ENCODE measurements around the gene SDK1.
A peak's percentile ranks its signal among the peaks of the same experiment; 100 is the strongest.

The SDK1 gene

GRCh38 chr7:3501671-3502070, 200.6 kb downstream of the SDK1 start:
- no peaks in the 10 kb centered on the region for H3K27me3 ChIP-seq (ENCODE audit: control insufficient read depth in 1 of 2, insufficient read depth in 1 of 2, low read length in 2 of 2)
- H3K23ac ChIP-seq (ENCODE audit: low read length in 2 of 2) = no peak overlapping the region
- no peak overlapping the region for H4K8ac ChIP-seq (ENCODE audit: low read length)
- H3K4me1 ChIP-seq (ENCODE audit: control insufficient read depth, insufficient read depth, low read depth, low read length) = no peaks in the 10 kb centered on the region
- peaks cover 49% of the 10 kb centered on the region for H3K9me3 ChIP-seq (ENCODE audit: control insufficient read depth, low read length)
- no peak overlapping the region for H3K27ac ChIP-seq (ENCODE audit: low read length, poor library complexity, severe bottlenecking)
- H3K4me3 ChIP-seq (ENCODE audit: insufficient read depth in 1 of 2, low read depth in 1 of 2, low read length in 2 of 2) = no peak overlapping the region
- H2BK5ac ChIP-seq (ENCODE audit: low read depth, low read length, poor library complexity, severe bottlenecking) = no peak overlapping the region
- no peak overlapping the region for H2BK120ac ChIP-seq (ENCODE audit: low read depth, low read length)
- no peak overlapping the region for H2AFZ ChIP-seq (ENCODE audit: low read depth, low read length)
- H3K4ac ChIP-seq (ENCODE audit: low read depth in 1 of 2, low read length in 2 of 2) = no peak overlapping the region
- H3K4me2 ChIP-seq (ENCODE audit: low read length, poor library complexity, severe bottlenecking) = no peak overlapping the region
- H3K36me3 ChIP-seq (ENCODE audit: control insufficient read depth in 1 of 2, insufficient read depth in 2 of 2, low read depth in 1 of 2, low read length in 2 of 2) = peaks cover 0 to 2% of the 10 kb centered on the region in 2 experiments
- DNase-seq = no peak
- H2BK12ac ChIP-seq (ENCODE audit: low read length in 2 of 2) = no peak overlapping the region
- no peak overlapping the region for H2AK5ac ChIP-seq (ENCODE audit: low read length, severe bottlenecking)
- H4K91ac ChIP-seq (ENCODE audit: low read length) = no peak overlapping the region
- no peak overlapping the region for H2BK15ac ChIP-seq (ENCODE audit: low read depth, poor library complexity, severe bottlenecking)
- no peak overlapping the region for H3K9ac ChIP-seq (ENCODE audit: low read length)
- H3K14ac ChIP-seq (ENCODE audit: low read length in 2 of 2) = no peak overlapping the region
- peaks cover 9% of the 10 kb centered on the region for H3K79me1 ChIP-seq (replicated peaks; ENCODE audit: low read length, poor library complexity, severe bottlenecking)
- H3K18ac ChIP-seq (ENCODE audit: low read depth in 1 of 2, low read length in 2 of 2) = no peak overlapping the region

- Histone ChIP-seq H2BK15ac (ENCODE audit: low read depth, poor library complexity, severe bottlenecking) (no peak overlapping the region), H2BK5ac (ENCODE audit: low read depth, low read length, poor library complexity, severe bottlenecking) (no peak overlapping the region), H3K36me3 (ENCODE audit: control insufficient read depth in 1 of 2, insufficient read depth in 2 of 2, low read depth in 1 of 2, low read length in 2 of 2) (peaks cover 0 to 2% of the 10 kb centered on the region in 2 experiments), H3K27me3 (ENCODE audit: control insufficient read depth in 1 of 2, insufficient read depth in 1 of 2, low read length in 2 of 2) (no peaks in the 10 kb centered on the region), H3K4me1 (ENCODE audit: control insufficient read depth, insufficient read depth, low read depth, low read length) (no peaks in the 10 kb centered on the region), H3K23ac (ENCODE audit: low read length in 2 of 2) (no peak overlapping the region), H2AK5ac (ENCODE audit: low read length, severe bottlenecking) (no peak overlapping the region), H2BK12ac (ENCODE audit: low read length in 2 of 2) (no peak overlapping the region), H4K8ac (ENCODE audit: low read length) (no peak overlapping the region), H3K27ac (ENCODE audit: low read length, poor library complexity, severe bottlenecking) (no peak overlapping the region), H3K14ac (ENCODE audit: low read length in 2 of 2) (no peak overlapping the region), H3K4me3 (ENCODE audit: insufficient read depth in 1 of 2, low read depth in 1 of 2, low read length in 2 of 2) (no peak overlapping the region), H2AFZ (ENCODE audit: low read depth, low read length) (no peak overlapping the region), H3K4ac (ENCODE audit: low read depth in 1 of 2, low read length in 2 of 2) (no peak overlapping the region), H3K9ac (ENCODE audit: low read length) (no peak overlapping the region), H3K79me1 (replicated peaks; ENCODE audit: low read length, poor library complexity, severe bottlenecking) (peaks cover 12% of the 10 kb centered on the region), H3K18ac (ENCODE audit: low read depth in 1 of 2, low read length in 2 of 2) (no peak overlapping the region), H2BK120ac (ENCODE audit: low read depth, low read length) (no peak overlapping the region), H3K4me2 (ENCODE audit: low read length, poor library complexity, severe bottlenecking) (no peak overlapping the region), H4K91ac (ENCODE audit: low read length) (no peak overlapping the region), H3K9me3 (ENCODE audit: control insufficient read depth, low read length) (peaks cover 57% of the 10 kb centered on the region)
- no CpG with 5 or more reads among the region's 1 CpG for WGBS
- no peak for DNase-seq
Measured at GRCh38 chr7:3504384-3504783, 203.3 kb downstream of the SDK1 start.

GRCh38 chr7:3510101-3511020, 209.3 kb downstream of the SDK1 start:
- Histone ChIP-seq H3K9ac (ENCODE audit: low read length) (no peak overlapping the region), H3K79me1 (replicated peaks; ENCODE audit: low read length, poor library complexity, severe bottlenecking) (peaks cover 8% of the 10 kb centered on the region), H3K9me3 (ENCODE audit: control insufficient read depth, low read length) (peaks cover 27% of the 10 kb centered on the region), H4K91ac (ENCODE audit: low read length) (no peak overlapping the region), H2BK120ac (ENCODE audit: low read depth, low read length) (no peak overlapping the region), H3K14ac (ENCODE audit: low read length in 2 of 2) (no peak overlapping the region), H2AK5ac (ENCODE audit: low read length, severe bottlenecking) (no peak overlapping the region), H3K36me3 (ENCODE audit: control insufficient read depth in 1 of 2, insufficient read depth in 2 of 2, low read depth in 1 of 2, low read length in 2 of 2) (no peaks in the 10 kb centered on the region), H3K27me3 (ENCODE audit: control insufficient read depth in 1 of 2, insufficient read depth in 1 of 2, low read length in 2 of 2) (no peaks in the 10 kb centered on the region), H3K27ac (ENCODE audit: low read length, poor library complexity, severe bottlenecking) (no peak overlapping the region), H3K4ac (ENCODE audit: low read depth in 1 of 2, low read length in 2 of 2) (no peak overlapping the region), H3K4me1 (ENCODE audit: control insufficient read depth, insufficient read depth, low read depth, low read length) (no peaks in the 10 kb centered on the region), H2BK5ac (ENCODE audit: low read depth, low read length, poor library complexity, severe bottlenecking) (no peak overlapping the region), H3K4me2 (ENCODE audit: low read length, poor library complexity, severe bottlenecking) (no peak overlapping the region), H2BK12ac (ENCODE audit: low read length in 2 of 2) (no peak overlapping the region), H3K18ac (ENCODE audit: low read depth in 1 of 2, low read length in 2 of 2) (no peak overlapping the region), H4K8ac (ENCODE audit: low read length) (no peak overlapping the region), H2BK15ac (ENCODE audit: low read depth, poor library complexity, severe bottlenecking) (no peak overlapping the region), H3K23ac (ENCODE audit: low read length in 2 of 2) (no peak overlapping the region), H3K4me3 (ENCODE audit: insufficient read depth in 1 of 2, low read depth in 1 of 2, low read length in 2 of 2) (no peak overlapping the region), H2AFZ (ENCODE audit: low read depth, low read length) (no peak overlapping the region)
- no peak for DNase-seq
- 76% methylated on average over 11 of the region's 11 CpGs for WGBS

GRCh38 chr7:3517344-3517743, 216.3 kb downstream of the SDK1 start:
- Histone ChIP-seq H3K4ac (ENCODE audit: low read depth in 1 of 2, low read length in 2 of 2) (no peak overlapping the region), H3K27me3 (ENCODE audit: control insufficient read depth in 1 of 2, insufficient read depth in 1 of 2, low read length in 2 of 2) (no peaks in the 10 kb centered on the region)
- 82% methylated on average over 3 of the region's 3 CpGs for WGBS

More at GRCh38 chr7:3517344-3517743, 216.3 kb downstream of the SDK1 start:
- Histone ChIP-seq H3K18ac (ENCODE audit: low read depth in 1 of 2, low read length in 2 of 2) (no peak overlapping the region), H3K4me3 (ENCODE audit: insufficient read depth in 1 of 2, low read depth in 1 of 2, low read length in 2 of 2) (no peak overlapping the region), H3K4me2 (ENCODE audit: low read length, poor library complexity, severe bottlenecking) (no peak overlapping the region), H2BK15ac (ENCODE audit: low read depth, poor library complexity, severe bottlenecking) (no peak overlapping the region), H3K27ac (ENCODE audit: low read length, poor library complexity, severe bottlenecking) (no peak overlapping the region), H2AFZ (ENCODE audit: low read depth, low read length) (no peak overlapping the region), H4K8ac (ENCODE audit: low read length) (peak overlapping the region; percentile 69), H3K4me1 (ENCODE audit: control insufficient read depth, insufficient read depth, low read depth, low read length) (no peaks in the 10 kb centered on the region), H2BK5ac (ENCODE audit: low read depth, low read length, poor library complexity, severe bottlenecking) (no peak overlapping the region), H2AK5ac (ENCODE audit: low read length, severe bottlenecking) (no peak overlapping the region), H3K79me1 (replicated peaks; ENCODE audit: low read length, poor library complexity, severe bottlenecking) (peaks cover 4% of the 10 kb centered on the region), H3K9me3 (ENCODE audit: control insufficient read depth, low read length) (no peaks in the 10 kb centered on the region), H3K36me3 (ENCODE audit: control insufficient read depth in 1 of 2, insufficient read depth in 2 of 2, low read depth in 1 of 2, low read length in 2 of 2) (no peaks in the 10 kb centered on the region), H4K91ac (ENCODE audit: low read length) (no peak overlapping the region), H3K9ac (ENCODE audit: low read length) (no peak overlapping the region), H3K14ac (ENCODE audit: low read length in 2 of 2) (no peak overlapping the region), H3K23ac (ENCODE audit: low read length in 2 of 2) (no peak overlapping the region), H2BK12ac (ENCODE audit: low read length in 2 of 2) (no peak overlapping the region), H2BK120ac (ENCODE audit: low read depth, low read length) (no peak overlapping the region)
- no peak for DNase-seq

Measured in mesenchymal stem cell (in vitro differentiated cells and primary cell).